GM18909 (cell line): ENCODE data around the gene PON2.
A peak's percentile ranks its signal among the peaks of the same experiment; 100 is the strongest.
"Not testable (repeated sequence)": the region's sequence is repeated elsewhere in the genome, so short reads cannot be mapped to it uniquely, and the experiment has no call there.

Source experiments
- ATAC-seq: cut with Tn5 transposase; IDR thresholded peaks from one replicate; pipeline ENCODE4 v1.9.1; 2021; ENCODE audit warnings: mild to moderate bottlenecking; ENCODE audit not compliant: unreplicated experiment, poor library complexity

Gene PON2

GRCh38 chr7:95411036-95411435 is 23.8 kb downstream of the PON2 start:
- no peak for ATAC-seq

- ATAC-seq, result no peak
Observed at GRCh38 chr7:95407751-95408150, 27.1 kb downstream of the PON2 start.

GRCh38 chr7:95405800-95406199 is 29.0 kb downstream of the PON2 start:
- no peak for ATAC-seq

- no peak for ATAC-seq
Observed at GRCh38 chr7:95405208-95405607, 29.6 kb downstream of the PON2 start.

GRCh38 chr7:95404316-95404865 is 30.4 kb downstream of the PON2 start:
- no peak for ATAC-seq

GRCh38 chr7:95398155-95398940 is 36.5 kb downstream of the PON2 start:
- no peak for ATAC-seq

- ATAC-seq, result no peak
Observed at GRCh38 chr7:95397381-95397780, 37.4 kb downstream of the PON2 start.

GRCh38 chr7:95396136-95397032 is 38.4 kb downstream of the PON2 start, which contains the start of gene PON3:
PON3 (minus strand) TSS chr7:95396375; CDS start chr7:95396350, 25 bp downstream.
- peak; percentile 65 for ATAC-seq

- ATAC-seq, result no peak
Observed at GRCh38 chr7:95395755-95396135, 39.1 kb downstream of the PON2 start.

GRCh38 chr7:95394370-95394769 is 40.5 kb downstream of the PON2 start:
- no peak for ATAC-seq

GRCh38 chr7:95391761-95392160 is 43.1 kb downstream of the PON2 start:
- ATAC-seq, result no peak

GRCh38 chr7:95389516-95389915 is 45.3 kb downstream of the PON2 start:
- ATAC-seq, result no peak

- not testable (repeated sequence) for ATAC-seq
Observed at GRCh38 chr7:95379457-95379856, 55.4 kb downstream of the PON2 start.

GRCh38 chr7:95376632-95377400 is 58.0 kb downstream of the PON2 start:
- ATAC-seq, result no peak

GRCh38 chr7:95375591-95376257 is 59.1 kb downstream of the PON2 start:
- ATAC-seq, result no peak

- no peak for ATAC-seq
Observed at GRCh38 chr7:95373323-95373722, 61.5 kb downstream of the PON2 start.

GRCh38 chr7:95368235-95368634 is 66.6 kb downstream of the PON2 start:
- no peak for ATAC-seq

GRCh38 chr7:95367606-95368005 is 67.2 kb downstream of the PON2 start:
- no peak for ATAC-seq

- ATAC-seq, result no peak
Observed at GRCh38 chr7:95365151-95365550, 69.7 kb downstream of the PON2 start.

- no peak for ATAC-seq
Observed at GRCh38 chr7:95357623-95358022, 77.2 kb downstream of the PON2 start.
